Hepatocyte (in vitro differentiated cells): ENCODE measurements around the gene PDZD7. TPM values are rescaled to one million over a fixed set of nuclear protein-coding genes. Genes with fewer than 3 reads are reported as not detected.

Experiments used
- DNase-seq: peaks from one replicate; pipeline ENCODE4 v3.0.0-alpha.2; 2016; ENCODE audit warnings: low spot score
- H2AFZ ChIP-seq: fragments of 200-600 bp; sonication (generic); 2 replicates; pipeline ENCODE4 v1.6.0; 2016; ENCODE audit warnings: antibody characterized with exemption, mild to moderate bottlenecking
- H3K27ac ChIP-seq: fragments of 200-600 bp; sonication (generic); 2 replicates; pipeline ENCODE4 v1.5.1; 2016; ENCODE audit warnings: mild to moderate bottlenecking
- H3K27me3 ChIP-seq: fragments of 200-600 bp; sonication (generic); 2 replicates; pipeline ENCODE4 v1.6.1; 2016
- H3K36me3 ChIP-seq: fragments of 200-600 bp; sonication (generic); replicated peaks from 2 replicates; pipeline ENCODE4 v1.5.1; 2016; ENCODE audit warnings: low read depth; ENCODE audit not compliant: insufficient read depth
- H3K4me1 ChIP-seq: fragments of 200-600 bp; sonication (generic); 2 replicates; pipeline ENCODE4 v1.5.1; 2016; ENCODE audit warnings: mild to moderate bottlenecking, moderate library complexity; ENCODE audit not compliant: insufficient read depth
- H3K4me2 ChIP-seq: fragments of 200-600 bp; sonication (generic); 2 replicates; pipeline ENCODE4 v1.6.0; 2016
- H3K4me3 ChIP-seq: fragments of 200-600 bp; sonication (generic); 2 replicates; pipeline ENCODE4 v1.5.1; 2016; ENCODE audit warnings: mild to moderate bottlenecking
- H3K79me2 ChIP-seq: fragments of 200-600 bp; sonication (generic); 2 replicates; pipeline ENCODE4 v1.6.0; 2017; ENCODE audit warnings: mild to moderate bottlenecking
- H3K9me2 ChIP-seq: fragments of 200-600 bp; sonication (generic); replicated peaks from 2 replicates; pipeline ENCODE4 v1.6.0; 2017; ENCODE audit warnings: mild to moderate bottlenecking; ENCODE audit not compliant: insufficient read depth
- H3K9me3 ChIP-seq: fragments of 200-600 bp; sonication (generic); 2 replicates; pipeline ENCODE4 v1.5.1; 2016; ENCODE audit warnings: low read depth, mild to moderate bottlenecking
- H4K20me1 ChIP-seq: fragments of 200-600 bp; sonication (generic); 2 replicates; pipeline ENCODE4 v1.6.0; 2016; ENCODE audit warnings: mild to moderate bottlenecking; ENCODE audit not compliant: insufficient read depth, poor library complexity, severe bottlenecking
- EZH2 ChIP-seq: fragments of 200-600 bp; sonication (generic); IDR thresholded peaks from 2 replicates; pipeline ENCODE4 v1.6.1; 2016; ENCODE audit warnings: antibody characterized with exemption, mild to moderate bottlenecking, borderline replicate concordance
- EZH2phosphoT487 ChIP-seq: fragments of 200-600 bp; sonication (generic); IDR thresholded peaks from one replicate; pipeline ENCODE4 v1.6.1; 2018; ENCODE audit warnings: antibody characterized with exemption, mild to moderate bottlenecking, low read depth, moderate library complexity; ENCODE audit not compliant: unreplicated experiment, severe bottlenecking
- WGBS: methylation state at CpG from one replicate; pipeline ENCODE4 v1.1.6; 2016; ENCODE audit warnings: low lambda C conversion rate; ENCODE audit errors: missing lambda C conversion rate; 5-methylcytosine and 5-hydroxymethylcytosine counted together
- polyA plus RNA-seq: library from polyadenylated mRNA; unstranded; fragments of >200 nt; fragmentation: Nextera tagmentation; extraction: Ambion mirVana; gene quantifications from 2 replicates; pipeline ENCODE4 v1.2.1, GENCODE V29; 2016
- total RNA-seq: library from RNA; depleted of rRNA; stranded (reverse); fragments of >200 nt; gene quantifications from 2 replicates; pipeline ENCODE4 v1.2.3, GENCODE V29; 2014
- TF ChIP-seq, protein P1 (sequence below): fragments of 200-600 bp; sonication (generic); IDR thresholded peaks from 2 replicates; pipeline ENCODE4 v1.5.1; 2016; ENCODE audit warnings: antibody characterized with exemption, mild to moderate bottlenecking; ENCODE audit not compliant: poor library complexity

PDZD7 gene
- total and polyA plus RNA-seq, 2 experiments from 2014 or later: 6.0 to 8.4 TPM

DNA sequence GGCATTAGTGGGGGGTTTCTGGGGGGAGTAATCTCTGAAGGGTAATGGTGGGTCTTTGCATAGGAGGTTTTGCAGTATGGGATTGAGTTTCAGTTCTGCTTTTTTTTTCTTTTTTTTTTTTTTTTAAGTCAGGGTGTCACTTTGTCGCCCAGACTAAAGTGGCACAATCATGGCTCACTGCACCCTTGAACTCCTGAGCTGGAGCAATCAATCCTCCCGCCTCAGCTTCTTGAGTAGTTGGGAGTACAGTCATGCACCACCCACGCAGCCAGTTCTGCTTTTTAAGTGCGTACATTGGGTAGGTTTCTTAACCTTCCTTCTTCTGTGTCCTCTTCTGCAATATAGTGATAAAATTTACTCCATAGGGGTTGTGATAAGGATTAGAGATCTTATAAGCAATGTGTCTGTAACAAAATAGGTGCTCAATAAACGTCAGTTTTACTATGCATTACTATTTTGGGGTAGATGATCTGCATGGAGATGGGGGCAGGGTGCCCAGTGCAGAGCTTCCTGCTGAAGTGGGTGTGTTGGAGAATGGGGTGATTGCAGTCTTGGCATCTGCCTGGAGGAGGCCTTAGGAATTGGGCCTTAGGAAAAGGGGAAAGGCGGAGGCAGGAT, 40.4 kb upstream of the PDZD7 start:
- H3K36me3 ChIP-seq: no peaks in the 10 kb centered on the region
- WGBS: 85% methylated on average over 5 of the region's 6 CpGs
- H3K4me2 ChIP-seq: no peak overlapping the region
- no peak overlapping the region for H3K27ac ChIP-seq
- no peaks in the 10 kb centered on the region for H3K79me2 ChIP-seq
- no peaks in the 10 kb centered on the region for H3K4me1 ChIP-seq
- no peaks in the 10 kb centered on the region for H3K9me2 ChIP-seq
- no peak for DNase-seq
- H3K27me3 ChIP-seq: peaks cover 45% of the 10 kb centered on the region
- H4K20me1 ChIP-seq: no peaks in the 10 kb centered on the region
- H3K4me3 ChIP-seq: no peak overlapping the region
- H2AFZ ChIP-seq: no peak overlapping the region
- H3K9me3 ChIP-seq: no peaks in the 10 kb centered on the region
- TF ChIP-seq, protein P1, sequence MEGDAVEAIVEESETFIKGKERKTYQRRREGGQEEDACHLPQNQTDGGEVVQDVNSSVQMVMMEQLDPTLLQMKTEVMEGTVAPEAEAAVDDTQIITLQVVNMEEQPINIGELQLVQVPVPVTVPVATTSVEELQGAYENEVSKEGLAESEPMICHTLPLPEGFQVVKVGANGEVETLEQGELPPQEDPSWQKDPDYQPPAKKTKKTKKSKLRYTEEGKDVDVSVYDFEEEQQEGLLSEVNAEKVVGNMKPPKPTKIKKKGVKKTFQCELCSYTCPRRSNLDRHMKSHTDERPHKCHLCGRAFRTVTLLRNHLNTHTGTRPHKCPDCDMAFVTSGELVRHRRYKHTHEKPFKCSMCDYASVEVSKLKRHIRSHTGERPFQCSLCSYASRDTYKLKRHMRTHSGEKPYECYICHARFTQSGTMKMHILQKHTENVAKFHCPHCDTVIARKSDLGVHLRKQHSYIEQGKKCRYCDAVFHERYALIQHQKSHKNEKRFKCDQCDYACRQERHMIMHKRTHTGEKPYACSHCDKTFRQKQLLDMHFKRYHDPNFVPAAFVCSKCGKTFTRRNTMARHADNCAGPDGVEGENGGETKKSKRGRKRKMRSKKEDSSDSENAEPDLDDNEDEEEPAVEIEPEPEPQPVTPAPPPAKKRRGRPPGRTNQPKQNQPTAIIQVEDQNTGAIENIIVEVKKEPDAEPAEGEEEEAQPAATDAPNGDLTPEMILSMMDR: no peak
- TF ChIP-seq EZH2phosphoT487 (no peak), EZH2 (no peak)

DNA sequence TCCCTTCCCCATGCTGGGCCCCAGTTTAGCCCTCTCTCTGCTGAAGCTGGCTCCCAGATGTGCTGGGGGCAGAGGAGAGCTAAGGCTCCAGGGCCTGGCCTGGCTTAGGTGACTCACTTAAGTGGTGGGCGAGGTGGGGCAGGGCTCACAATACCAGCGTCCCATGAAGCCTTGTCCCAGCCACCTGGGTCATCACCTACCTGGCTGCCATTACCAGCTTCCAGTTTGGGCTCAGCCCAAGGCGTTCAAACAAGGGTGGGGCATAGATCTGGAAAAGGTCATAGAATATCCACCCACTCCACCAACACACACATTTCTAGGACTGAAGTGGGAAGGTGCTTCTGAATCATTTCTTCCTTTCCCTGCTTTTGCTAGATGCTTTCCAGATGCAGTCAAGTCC, 39.2 kb upstream of the PDZD7 start:
- no peak for TF ChIP-seq EZH2phosphoT487
- no peak for TF ChIP-seq EZH2
- TF ChIP-seq, protein P1: no peak
- DNase-seq: no peak

DNA sequence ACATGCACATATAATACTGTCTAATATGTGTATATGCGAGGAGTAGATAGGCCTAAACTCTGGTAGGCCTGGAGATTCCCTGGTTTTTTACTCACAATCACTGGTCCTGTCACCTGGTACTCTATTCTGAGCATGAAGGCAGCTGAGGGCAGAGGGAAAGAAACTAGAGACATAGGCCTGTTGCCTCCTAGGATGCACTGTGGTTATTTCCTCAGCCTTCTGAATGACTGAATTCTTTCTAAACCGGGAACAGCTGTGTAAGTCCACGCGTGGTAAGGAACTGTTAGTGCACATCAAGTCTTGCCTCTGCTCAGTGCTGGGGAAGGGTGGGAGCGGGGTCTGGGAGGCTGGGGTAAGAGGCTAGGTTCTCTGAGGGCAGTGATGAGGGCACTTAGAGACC, 38.5 kb upstream of the PDZD7 start:
- Histone ChIP-seq H3K79me2 (no peaks in the 10 kb centered on the region), H3K9me2 (no peaks in the 10 kb centered on the region), H3K4me3 (no peak overlapping the region), H3K9me3 (no peaks in the 10 kb centered on the region), H2AFZ (no peak overlapping the region), H3K4me2 (no peak overlapping the region), H4K20me1 (no peaks in the 10 kb centered on the region), H3K27me3 (peaks cover 26% of the 10 kb centered on the region), H3K4me1 (peaks cover 11% of the 10 kb centered on the region), H3K27ac (no peak overlapping the region), H3K36me3 (no peaks in the 10 kb centered on the region)
- no peak for DNase-seq
- TF ChIP-seq, protein P1: no peak
- TF ChIP-seq EZH2phosphoT487 (no peak), EZH2 (no peak)
- WGBS: 89% methylated on average over 5 of the region's 5 CpGs

More for the DNA sequence above, 39.2 kb upstream of the PDZD7 start:
- no peak overlapping the region for H2AFZ ChIP-seq
- no peaks in the 10 kb centered on the region for H3K9me3 ChIP-seq
- H3K79me2 ChIP-seq: no peaks in the 10 kb centered on the region
- no peak overlapping the region for H3K27ac ChIP-seq
- H3K36me3 ChIP-seq: no peaks in the 10 kb centered on the region
- H3K9me2 ChIP-seq: no peaks in the 10 kb centered on the region
- no peak overlapping the region for H3K4me2 ChIP-seq
- H3K4me1 ChIP-seq: peaks cover 9% of the 10 kb centered on the region
- H4K20me1 ChIP-seq: no peaks in the 10 kb centered on the region
- WGBS: 72% methylated on average over 3 of the region's 3 CpGs
- H3K4me3 ChIP-seq: no peak overlapping the region
- peaks cover 32% of the 10 kb centered on the region for H3K27me3 ChIP-seq
